Measurements from ENCODE around the gene CLDN16. TPM values are rescaled to one million over a fixed set of nuclear protein-coding genes. Genes with fewer than 3 reads are reported as not detected.

The CLDN16 gene
- total and polyA plus RNA-seq, 2 donors (not counting 1 experiment from before 2014, with no cell fraction given), result not detected

- no peak for TF ChIP-seq CTCF (IDR thresholded peaks at IDR 0.05)
- no peak for TF ChIP-seq EZH2 (IDR thresholded peaks at IDR 0.05; ENCODE audit: borderline replicate concordance, insufficient read depth, low read depth, low read length, poor library complexity, severe bottlenecking)
- Histone ChIP-seq H3K36me3 (replicated peaks in 1 of 2; ENCODE audit: control extremely low read depth in 1 of 2, control insufficient read depth in 1 of 2, extremely low read depth in 1 of 2, insufficient read depth in 2 of 2, low read length in 1 of 2) (no peaks in the 10 kb centered on the region), H3K27me3 (replicated peaks in 1 of 4; ENCODE audit: control extremely low read depth in 1 of 4, control insufficient read depth in 3 of 4, insufficient read depth in 4 of 4, low read length in 3 of 4) (peaks cover 0 to 2% (median 0%) of the 10 kb centered on the region in 4 experiments), H2AFZ (ENCODE audit: insufficient read depth, low read depth, low read length, poor library complexity, severe bottlenecking) (no peak overlapping the region), H3K9me3 (ENCODE audit: control extremely low read depth in 1 of 3, control insufficient read depth in 2 of 3, insufficient read depth in 1 of 3, low read length in 2 of 3) (no peaks in the 10 kb centered on the region), H3K4me2 (replicated peaks; ENCODE audit: low read depth, low read length, poor library complexity, severe bottlenecking) (no peak overlapping the region), H4K20me1 (ENCODE audit: control insufficient read depth, insufficient read depth, low read length, poor library complexity, severe bottlenecking) (no peaks in the 10 kb centered on the region), H3K9ac (ENCODE audit: low read length) (no peak overlapping the region), H3K4me1 (ENCODE audit: control insufficient read depth in 2 of 2, insufficient read depth in 2 of 2, low read length in 2 of 2) (no peaks in the 10 kb centered on the region), H3K79me2 (ENCODE audit: control insufficient read depth, insufficient read depth, low read length) (no peaks in the 10 kb centered on the region), H3K27ac (ENCODE audit: low read length in 2 of 2) (no peak overlapping the region), H3K4me3 (ENCODE audit: control extremely low read depth in 1 of 5, extremely low read depth in 1 of 5, insufficient read depth in 1 of 5, low read depth in 2 of 5, low read length in 4 of 5) (no peak overlapping the region)
- Mint-ChIP-seq H3K4me1 (peaks cover 4% of the 10 kb centered on the region), H3K4me3 (no peak overlapping the region), H3K27ac (no peak overlapping the region), H3K27me3 (peaks cover 3% of the 10 kb centered on the region), H3K9me3 (ENCODE audit: insufficient read depth) (no peaks in the 10 kb centered on the region)
- ATAC-seq (ENCODE audit: low read depth), result no peak
- ChIA-PET CTCF (interaction anchor here (0.7 to 3.6 kb wide), 4 partner anchors 12 to 446 kb away, joined by 3 to 12 read pairs (median 4); partner anchors contain the start of gene IL1RAP), POLR2A (no interaction called here)
- intact Hi-C loops (cut with micrococcal nuclease), result loop anchor here (10.0 kb wide), 1 partner anchor 461 kb away; no protein-coding TSS in a partner anchor
- WGBS (ENCODE audit: insufficient coverage), result no CpG with 5 or more reads among the region's 1 CpG
- no peak for DNase-seq
Observed at GRCh38 chr3:190425833-190426232, 37.9 kb downstream of the CLDN16 start.

GRCh38 chr3:190426806-190427507, 39.0 kb downstream of the CLDN16 start:
- no peak overlapping the region for H2AFZ ChIP-seq (ENCODE audit: insufficient read depth, low read depth, low read length, poor library complexity, severe bottlenecking)
- no peak overlapping the region for H3K4me3 Mint-ChIP-seq
- no peaks in the 10 kb centered on the region for H3K9me3 Mint-ChIP-seq (ENCODE audit: insufficient read depth)
- H3K27me3 ChIP-seq (replicated peaks in 1 of 4; ENCODE audit: control extremely low read depth in 1 of 4, control insufficient read depth in 3 of 4, insufficient read depth in 4 of 4, low read length in 3 of 4), result peaks cover 0 to 2% (median 0%) of the 10 kb centered on the region in 4 experiments
- peaks cover 3% of the 10 kb centered on the region for H3K27me3 Mint-ChIP-seq
- ChIA-PET CTCF (no interaction called here), POLR2A (no interaction called here)
- no peak overlapping the region for H3K9ac ChIP-seq (ENCODE audit: low read length)
- no peaks in the 10 kb centered on the region for H3K4me1 ChIP-seq (ENCODE audit: control insufficient read depth in 2 of 2, insufficient read depth in 2 of 2, low read length in 2 of 2)
- no peak overlapping the region for H3K4me3 ChIP-seq (ENCODE audit: control extremely low read depth in 1 of 5, extremely low read depth in 1 of 5, insufficient read depth in 1 of 5, low read depth in 2 of 5, low read length in 4 of 5)
- H3K79me2 ChIP-seq (ENCODE audit: control insufficient read depth, insufficient read depth, low read length), result no peaks in the 10 kb centered on the region
- intact Hi-C loops (cut with micrococcal nuclease), result loop anchor here (10.0 kb wide), 1 partner anchor 462 kb away; no protein-coding TSS in a partner anchor
- no peaks in the 10 kb centered on the region for H4K20me1 ChIP-seq (ENCODE audit: control insufficient read depth, insufficient read depth, low read length, poor library complexity, severe bottlenecking)
- TF ChIP-seq EZH2 (IDR thresholded peaks at IDR 0.05; ENCODE audit: borderline replicate concordance, insufficient read depth, low read depth, low read length, poor library complexity, severe bottlenecking), result no peak
- TF ChIP-seq CTCF (IDR thresholded peaks at IDR 0.05), result no peak
- ATAC-seq (ENCODE audit: low read depth) (no peak), DNase-seq (no peak)
- no peaks in the 10 kb centered on the region for H3K36me3 ChIP-seq (replicated peaks in 1 of 2; ENCODE audit: control extremely low read depth in 1 of 2, control insufficient read depth in 1 of 2, extremely low read depth in 1 of 2, insufficient read depth in 2 of 2, low read length in 1 of 2)
- H3K27ac ChIP-seq (ENCODE audit: low read length in 2 of 2), result no peak overlapping the region
- H3K4me2 ChIP-seq (replicated peaks; ENCODE audit: low read depth, low read length, poor library complexity, severe bottlenecking), result no peak overlapping the region
- H3K4me1 Mint-ChIP-seq, result peaks cover 4% of the 10 kb centered on the region
- WGBS (ENCODE audit: insufficient coverage), result 94% methylated on average over 3 of the region's 6 CpGs
- H3K27ac Mint-ChIP-seq, result no peak overlapping the region
- no peaks in the 10 kb centered on the region for H3K9me3 ChIP-seq (ENCODE audit: control extremely low read depth in 1 of 3, control insufficient read depth in 2 of 3, insufficient read depth in 1 of 3, low read length in 2 of 3)

Data from B cell (primary cell).